ENCODE data around the gene ACOT13.
"Not testable (repeated sequence)": the region's sequence is repeated elsewhere in the genome, so short reads cannot be mapped to it uniquely, and the experiment has no call there.

ACOT13 gene

DNA sequence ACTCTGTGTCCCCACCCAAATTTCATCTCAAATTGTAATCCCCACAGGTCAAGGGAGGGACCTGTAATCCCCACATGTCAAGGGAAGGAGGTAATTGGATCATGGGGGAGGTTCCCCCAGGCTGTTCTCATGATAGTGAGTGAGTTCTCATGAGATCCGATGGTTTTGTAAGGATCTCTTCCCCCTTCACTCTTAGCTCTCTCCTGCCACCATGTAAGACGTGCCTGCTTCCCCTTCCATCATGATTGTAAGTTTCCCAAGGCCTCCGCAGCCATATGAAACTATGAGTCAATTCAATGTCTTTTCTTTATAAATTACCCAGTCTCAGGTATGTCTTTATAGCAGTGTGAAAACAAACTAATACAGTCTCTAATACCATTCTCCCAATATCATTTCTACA lies 84.0 kb downstream of the ACOT13 start:
- H3K27ac Mint-ChIP-seq; H3K36me3 Mint-ChIP-seq (ENCODE audit: low read depth); H3K9me3 Mint-ChIP-seq; H3K4me3 Mint-ChIP-seq; H3K4me1 Mint-ChIP-seq (ENCODE audit: low read depth); H3K27me3 Mint-ChIP-seq: not testable (repeated sequence)

DNA sequence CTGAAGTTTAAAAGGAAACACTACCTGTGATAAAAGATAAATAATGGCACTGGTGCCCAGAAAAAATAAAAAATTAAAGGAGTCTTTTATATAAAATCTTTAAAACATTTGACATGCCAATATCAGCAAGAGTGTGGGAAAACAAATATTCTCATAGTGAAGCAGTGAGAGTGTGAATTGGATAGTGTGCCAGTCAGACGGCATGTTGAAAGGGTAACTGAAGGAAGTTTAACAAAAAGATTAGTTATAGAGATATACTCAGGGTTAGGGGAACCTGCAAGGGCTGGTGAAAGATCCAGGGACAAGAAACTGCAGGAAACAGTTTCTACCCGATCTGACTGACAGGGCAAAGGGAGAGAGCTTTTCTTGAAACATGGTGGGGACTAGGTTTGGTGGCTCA lies 85.6 kb downstream of the ACOT13 start:
- H3K27me3 Mint-ChIP-seq = peaks cover 8% of the 10 kb centered on the region
- H3K27ac Mint-ChIP-seq = no peak overlapping the region
- peaks cover 5% of the 10 kb centered on the region for H3K9me3 Mint-ChIP-seq
- H3K4me3 Mint-ChIP-seq = no peak overlapping the region
- peaks cover 6% of the 10 kb centered on the region for H3K4me1 Mint-ChIP-seq (ENCODE audit: low read depth)
- H3K36me3 Mint-ChIP-seq (ENCODE audit: low read depth) = no peaks in the 10 kb centered on the region

DNA sequence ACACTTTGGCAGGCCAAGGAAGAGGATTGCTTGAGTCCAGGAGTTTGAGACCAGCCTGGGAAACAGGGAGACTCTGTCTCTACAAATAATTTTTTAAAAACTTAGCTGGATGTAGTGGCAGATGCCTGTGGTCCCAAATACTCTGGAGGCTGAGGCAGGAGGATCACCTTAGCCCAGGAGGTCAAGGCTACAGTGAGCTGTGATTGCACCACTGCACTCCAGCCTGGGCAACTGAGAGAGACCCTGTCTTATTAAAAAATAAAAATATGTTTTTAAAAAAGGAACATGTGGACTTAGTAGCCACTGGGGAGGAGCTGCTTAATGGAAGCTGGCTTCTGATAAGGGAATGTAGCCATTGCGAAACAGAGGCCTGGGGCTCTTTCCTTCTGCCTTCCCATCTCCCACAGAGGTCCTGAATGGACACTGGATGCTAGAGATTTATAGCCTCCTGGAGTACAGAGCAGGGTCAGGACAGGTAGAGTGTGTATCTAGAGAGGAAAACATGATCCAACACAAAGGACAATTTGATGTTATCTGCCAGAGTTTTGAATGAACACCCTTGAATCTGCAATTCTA lies 86.1 kb downstream of the ACOT13 start:
- H3K27me3 Mint-ChIP-seq = peaks cover 7% of the 10 kb centered on the region
- H3K36me3 Mint-ChIP-seq (ENCODE audit: low read depth) = no peaks in the 10 kb centered on the region
- H3K9me3 Mint-ChIP-seq = peaks cover 5% of the 10 kb centered on the region
- H3K27ac Mint-ChIP-seq = no peak overlapping the region
- H3K4me3 Mint-ChIP-seq = no peak overlapping the region
- peaks cover 6% of the 10 kb centered on the region for H3K4me1 Mint-ChIP-seq (ENCODE audit: low read depth)

DNA sequence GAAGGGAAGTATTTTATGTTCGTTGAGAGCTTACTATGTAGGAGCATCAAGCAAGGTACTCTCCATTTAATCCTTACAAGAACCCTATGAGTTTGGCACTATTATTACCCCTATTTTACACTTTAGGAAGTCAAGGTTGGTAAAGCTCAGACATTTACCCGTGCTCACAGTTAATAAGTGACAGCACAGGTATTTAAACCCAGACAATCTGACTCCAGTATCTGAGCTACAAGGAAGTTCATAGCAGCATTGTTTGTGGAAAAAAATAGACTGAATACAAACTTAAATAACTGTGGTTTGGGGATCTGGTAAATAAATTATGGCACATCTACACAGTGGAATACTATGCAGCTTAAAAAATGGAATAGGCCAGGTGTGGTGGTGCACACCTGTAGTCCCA lies 86.7 kb downstream of the ACOT13 start:
- H3K4me3 Mint-ChIP-seq = no peak overlapping the region
- H3K4me1 Mint-ChIP-seq (ENCODE audit: low read depth) = peaks cover 6% of the 10 kb centered on the region
- no peak overlapping the region for H3K27ac Mint-ChIP-seq
- H3K9me3 Mint-ChIP-seq = peaks cover 5% of the 10 kb centered on the region
- H3K36me3 Mint-ChIP-seq (ENCODE audit: low read depth) = no peaks in the 10 kb centered on the region
- peaks cover 5% of the 10 kb centered on the region for H3K27me3 Mint-ChIP-seq

DNA sequence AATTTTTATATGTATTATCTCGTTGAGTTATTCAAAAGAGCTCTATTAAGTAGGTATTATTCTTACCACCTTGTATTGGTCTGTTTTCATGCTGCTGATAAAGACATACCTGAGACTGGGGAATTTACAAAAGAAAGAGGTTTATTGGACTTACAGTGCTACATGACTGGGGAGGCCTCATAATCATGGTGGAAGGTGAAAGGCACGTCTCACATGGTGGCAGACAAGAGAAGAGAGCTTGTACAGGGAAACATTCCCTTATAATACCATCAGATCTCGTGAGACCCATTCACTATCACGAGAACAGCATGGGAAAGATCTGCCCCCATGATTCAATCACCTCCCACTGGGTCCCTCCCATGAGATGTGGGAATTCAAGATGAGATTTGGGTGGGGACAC lies 87.5 kb downstream of the ACOT13 start:
- H3K4me1 Mint-ChIP-seq (ENCODE audit: low read depth); H3K4me3 Mint-ChIP-seq; H3K27me3 Mint-ChIP-seq; H3K36me3 Mint-ChIP-seq (ENCODE audit: low read depth); H3K9me3 Mint-ChIP-seq; H3K27ac Mint-ChIP-seq: not testable (repeated sequence)
